CD4-positive, alpha-beta T cell treated with Interleukin-2 at 100 ng/mL for 4 hours (primary cell): ENCODE results near the gene FAM187B.
"Not testable (repeated sequence)": the region's sequence is repeated elsewhere in the genome, so short reads cannot be mapped to it uniquely, and the experiment has no call there.

Experiments
- DNase-seq: peaks from one replicate; pipeline ENCODE4 v3.0.0-alpha.2; 2020; ENCODE audit warnings: low spot score

The FAM187B gene

DNA sequence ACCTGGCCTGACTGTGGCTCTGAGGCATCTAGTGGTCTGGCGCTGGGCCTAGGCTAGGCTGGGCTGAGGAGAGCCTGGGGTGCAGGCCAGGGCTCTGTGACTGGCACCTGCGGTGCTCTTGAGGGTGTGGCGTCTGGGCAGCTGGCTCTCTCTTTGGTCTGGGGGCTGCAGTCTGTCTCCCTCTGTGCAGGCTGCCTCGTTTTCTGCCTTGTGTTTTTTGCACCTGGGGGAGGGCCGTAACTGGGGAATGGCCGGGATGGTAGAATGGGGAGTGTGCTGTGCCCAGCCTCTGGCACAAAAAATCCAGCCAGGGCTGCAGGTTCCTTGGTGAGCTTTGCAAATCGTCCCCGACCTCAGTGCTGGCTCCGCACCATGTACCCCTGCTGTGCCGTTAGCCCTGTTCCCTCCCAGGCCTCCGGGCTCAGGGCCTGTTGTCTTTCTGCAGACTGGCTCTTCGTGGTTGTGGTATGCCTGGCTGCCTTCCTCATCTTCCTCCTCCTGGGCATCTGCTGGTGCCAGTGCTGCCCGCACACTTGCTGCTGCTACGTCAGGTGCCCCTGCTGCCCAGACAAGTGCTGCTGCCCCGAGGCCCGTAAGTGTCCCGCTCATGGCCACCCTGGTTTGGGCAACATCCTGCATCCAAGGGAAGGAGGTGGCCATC is 33.7 kb upstream of the FAM187B start:
- no peak for DNase-seq

DNA sequence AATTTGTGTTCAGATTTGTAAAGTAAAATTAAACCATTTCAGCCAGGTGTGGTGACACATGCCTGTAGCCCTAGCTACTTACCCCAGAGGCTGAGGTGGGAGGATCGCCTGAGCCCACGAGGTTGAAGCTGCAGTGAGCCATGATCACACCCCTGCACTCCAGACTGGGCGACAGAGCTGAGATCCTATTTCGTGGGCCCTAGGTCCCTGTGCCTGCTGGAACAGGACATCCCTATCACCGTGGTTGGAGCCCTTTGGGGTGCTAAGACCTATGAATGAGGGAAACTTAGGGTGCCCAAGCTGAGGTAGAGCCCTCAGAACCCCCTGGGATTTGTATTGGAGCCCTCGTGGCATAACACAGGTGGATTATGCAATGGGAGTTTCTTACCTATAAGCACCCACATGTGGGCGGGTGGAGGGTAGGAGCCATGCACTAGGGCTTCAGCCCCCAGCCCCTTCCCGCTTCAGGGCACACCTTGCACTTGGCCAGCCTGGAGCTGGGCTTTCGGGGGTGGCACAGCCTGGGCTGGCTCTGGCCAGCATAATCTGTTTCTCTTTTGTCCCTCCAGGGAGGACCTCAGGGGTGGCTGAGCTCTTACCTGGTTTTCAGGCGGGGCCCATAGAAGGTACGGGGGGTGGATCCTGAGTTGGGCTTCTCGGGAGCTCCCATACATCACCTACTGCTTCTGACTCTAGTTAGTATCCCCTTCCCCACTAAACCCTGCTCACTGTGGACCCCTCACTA is 33.0 kb upstream of the FAM187B start:
- no peak for DNase-seq

DNA sequence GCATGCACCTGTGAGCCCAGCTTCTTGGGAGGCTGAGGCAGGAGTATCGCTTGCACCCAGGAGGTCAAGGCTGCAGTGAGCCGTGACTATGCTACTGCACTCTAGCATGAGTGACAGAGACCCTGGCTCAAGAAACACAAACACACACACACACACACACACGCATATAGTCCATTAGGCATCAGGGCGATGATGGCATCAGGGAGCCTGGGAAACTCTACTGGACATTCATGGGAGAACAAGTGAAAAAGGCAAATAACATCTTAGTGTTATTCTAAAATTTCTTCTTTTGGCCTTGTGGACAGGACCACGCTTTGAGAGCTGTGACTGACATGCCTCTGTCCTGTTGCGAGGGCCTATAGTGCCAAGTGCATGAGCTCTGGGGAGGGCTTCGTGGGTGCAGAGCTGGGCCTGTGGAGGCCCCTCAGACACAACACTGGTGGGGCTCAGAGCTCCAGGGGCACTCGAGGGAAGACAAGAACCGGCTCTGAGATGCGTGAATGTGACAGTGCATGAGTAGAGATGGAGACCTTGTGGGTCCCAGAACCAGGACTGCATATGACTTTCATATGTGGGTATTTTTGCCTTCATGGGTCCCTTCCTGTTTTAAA is 32.3 kb upstream of the FAM187B start:
- DNase-seq, result no peak

DNA sequence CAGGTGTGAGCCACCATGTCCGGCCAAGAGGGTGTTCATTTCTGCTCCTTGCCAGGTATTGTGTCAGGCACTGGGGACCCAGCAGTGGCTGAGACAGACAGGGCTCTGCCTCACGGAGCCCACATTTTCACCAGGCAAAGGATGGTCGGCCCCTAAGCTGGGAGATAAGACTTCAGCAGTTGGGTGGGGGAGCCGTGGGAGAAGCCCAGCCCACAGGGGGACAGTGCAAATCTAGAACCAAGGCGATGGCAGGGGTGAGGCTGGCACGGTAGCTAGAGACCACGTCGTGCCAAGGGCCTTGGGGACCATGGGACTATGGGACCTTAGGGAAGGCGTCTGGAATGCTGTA is 28.5 kb upstream of the FAM187B start:
- DNase-seq, result no peak

DNA sequence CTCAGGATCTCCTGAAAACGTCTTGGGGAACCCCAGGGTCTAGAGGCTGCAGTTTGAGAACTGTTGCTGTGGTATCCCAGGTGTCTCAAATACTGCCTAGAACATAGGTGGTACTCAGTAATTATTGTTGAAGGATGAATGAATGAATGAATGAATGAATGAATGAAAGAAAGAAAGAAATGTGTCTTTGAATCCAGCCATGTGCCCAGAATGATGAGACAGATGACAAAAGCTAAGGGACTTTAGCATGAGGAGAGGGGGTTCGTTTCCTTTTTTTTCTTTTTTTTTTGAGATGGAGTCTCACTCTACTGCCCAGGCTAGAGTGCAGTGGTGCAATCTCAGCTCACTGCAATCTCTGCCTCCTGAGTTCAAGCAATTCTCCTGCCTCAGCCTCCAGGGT is 28.0 kb upstream of the FAM187B start:
- no peak for DNase-seq

DNA sequence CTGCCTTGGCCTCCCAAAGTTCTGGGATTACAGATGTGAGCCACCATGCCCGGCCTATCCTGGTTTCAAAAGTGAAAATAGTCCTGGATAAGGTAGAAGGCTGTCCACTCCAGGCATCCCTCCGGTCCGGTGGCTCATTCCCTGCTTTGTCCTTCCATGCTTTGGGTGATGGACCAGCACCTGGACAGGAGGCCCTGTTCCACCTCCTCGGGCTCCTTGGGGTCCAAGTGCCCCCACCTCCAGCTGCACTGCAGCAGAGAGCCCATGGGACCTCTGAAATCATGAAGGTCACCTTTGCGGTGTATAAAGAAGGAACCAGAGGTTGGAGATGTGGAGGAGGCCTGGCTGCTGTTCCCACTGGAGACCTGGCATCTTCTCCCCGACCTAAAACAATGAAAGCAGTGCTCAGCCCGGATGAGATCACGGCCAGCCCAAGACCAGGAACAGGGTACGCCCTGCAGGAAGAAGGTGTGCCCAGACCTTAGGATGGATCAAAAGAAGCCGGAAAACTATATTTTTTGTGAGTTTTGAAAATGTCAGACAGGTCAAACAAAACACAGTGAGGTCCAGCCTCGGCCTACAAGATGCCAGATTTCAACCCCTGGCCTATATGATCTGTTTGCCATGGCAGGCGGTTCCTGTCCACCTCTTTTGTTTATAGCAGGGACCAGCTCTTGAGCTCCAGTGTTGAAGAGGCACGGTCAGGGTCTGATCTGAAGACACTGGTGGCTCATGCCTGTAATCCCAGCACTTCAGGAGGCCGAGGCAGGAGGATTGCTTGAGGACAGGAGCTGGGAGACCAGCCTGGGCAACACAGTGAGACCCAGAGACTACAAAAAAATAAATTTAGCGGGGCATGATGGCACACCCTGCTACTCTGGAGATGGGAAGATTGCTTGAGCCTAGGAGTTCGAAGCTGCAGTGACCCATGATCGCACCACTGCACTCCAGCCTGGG is 26.1 kb upstream of the FAM187B start:
- DNase-seq, result no peak

DNA sequence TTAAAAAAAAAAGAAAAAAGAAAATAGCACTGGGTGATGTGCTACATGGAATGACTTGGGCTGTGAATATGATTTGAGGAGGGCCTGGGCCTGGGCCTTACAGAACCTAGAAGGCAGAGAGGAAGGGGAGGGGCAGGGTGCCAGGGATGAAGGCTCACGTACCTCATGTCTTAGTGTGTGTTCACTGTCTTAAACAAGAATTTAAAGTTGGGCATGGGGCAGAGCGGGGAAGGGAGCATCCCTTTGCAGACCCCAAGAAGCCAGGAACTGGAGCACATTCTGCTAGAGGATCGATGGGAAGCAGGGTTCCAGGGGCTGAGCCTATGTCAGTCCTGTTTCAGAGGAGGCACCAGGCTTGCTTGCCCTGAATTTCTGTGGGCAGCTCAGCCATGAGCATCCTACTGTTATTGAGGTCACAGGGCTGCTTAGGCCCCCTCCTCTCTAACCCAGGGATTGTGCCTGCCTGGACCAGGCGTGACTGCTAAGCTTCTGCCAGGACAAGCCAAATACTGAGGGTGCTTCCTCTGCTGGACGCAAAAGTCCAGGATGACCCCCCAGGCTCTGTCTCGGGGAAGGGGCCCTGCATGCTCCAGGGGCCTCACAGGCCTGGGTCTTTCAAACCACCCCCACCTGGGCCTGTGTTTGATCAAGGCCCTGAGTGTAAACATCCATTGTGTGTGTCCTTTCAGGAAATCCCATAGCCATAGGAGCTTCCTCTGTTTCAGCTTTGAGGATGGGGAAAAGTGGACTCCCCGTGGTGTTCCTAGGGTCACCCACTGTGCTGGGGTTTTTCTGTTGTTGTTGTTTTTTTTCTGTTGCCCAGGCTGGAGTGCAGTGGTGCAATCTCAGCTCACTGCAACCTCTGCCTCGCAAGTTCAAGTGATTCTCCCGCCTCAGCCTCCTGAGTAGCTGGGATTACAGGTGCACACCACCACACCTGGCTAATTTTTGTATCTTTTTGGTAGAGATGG is 25.1 kb upstream of the FAM187B start:
- DNase-seq, result no peak

DNA sequence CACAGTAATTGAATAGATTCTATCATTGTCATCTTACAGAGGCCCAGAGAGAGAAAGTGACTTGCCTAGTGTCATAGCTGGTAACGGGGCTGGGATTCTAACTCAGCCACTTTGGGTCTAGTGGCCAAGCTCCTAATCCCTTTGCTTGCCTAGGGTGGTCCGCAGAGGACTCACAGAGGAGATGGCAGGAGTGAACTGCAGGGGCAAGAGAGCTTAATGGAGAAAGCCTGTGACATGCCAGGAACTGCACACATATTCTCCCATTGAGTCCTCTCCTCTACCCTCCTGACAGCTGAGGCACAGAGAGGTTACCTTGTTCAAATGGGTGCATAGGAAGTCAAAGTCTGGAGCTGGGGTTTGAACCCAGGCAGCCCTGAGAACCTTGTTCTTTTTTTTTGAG is 22.9 kb upstream of the FAM187B start:
- DNase-seq, result no peak

DNA sequence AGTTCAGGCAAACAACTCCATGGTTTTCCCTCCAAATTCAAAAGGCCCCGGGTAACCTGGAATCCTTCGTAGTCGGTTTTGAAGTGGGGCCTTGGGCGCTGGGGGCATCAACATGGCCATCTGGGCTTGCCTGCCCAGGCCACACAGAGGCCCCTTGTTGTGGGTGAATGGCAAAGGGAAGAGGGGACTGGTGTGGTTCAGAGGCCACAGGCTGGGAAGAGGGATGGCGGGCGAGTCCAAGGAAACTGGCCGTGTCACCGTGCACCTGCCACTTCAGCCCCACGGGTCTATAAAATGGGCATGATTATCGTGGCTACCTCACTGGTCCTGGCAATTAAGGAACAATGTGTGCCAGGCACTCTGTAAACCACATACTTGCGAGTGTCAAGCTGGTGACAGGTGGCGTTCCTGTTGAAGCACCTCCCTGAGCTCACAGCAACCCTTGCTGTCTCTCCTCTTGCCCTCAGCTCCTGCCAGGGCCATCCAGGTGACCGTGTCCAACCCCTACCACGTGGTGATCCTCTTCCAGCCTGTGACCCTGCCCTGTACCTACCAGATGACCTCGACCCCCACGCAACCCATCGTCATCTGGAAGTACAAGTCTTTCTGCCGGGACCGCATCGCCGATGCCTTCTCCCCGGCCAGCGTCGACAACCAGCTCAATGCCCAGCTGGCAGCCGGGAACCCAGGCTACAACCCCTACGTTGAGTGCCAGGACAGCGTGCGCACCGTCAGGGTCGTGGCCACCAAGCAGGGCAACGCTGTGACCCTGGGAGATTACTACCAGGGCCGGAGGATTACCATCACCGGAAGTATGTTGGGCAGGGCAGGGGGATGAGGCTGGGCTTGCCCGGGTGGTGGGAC is 21.5 kb upstream of the FAM187B start:
- DNase-seq, result no peak

DNA sequence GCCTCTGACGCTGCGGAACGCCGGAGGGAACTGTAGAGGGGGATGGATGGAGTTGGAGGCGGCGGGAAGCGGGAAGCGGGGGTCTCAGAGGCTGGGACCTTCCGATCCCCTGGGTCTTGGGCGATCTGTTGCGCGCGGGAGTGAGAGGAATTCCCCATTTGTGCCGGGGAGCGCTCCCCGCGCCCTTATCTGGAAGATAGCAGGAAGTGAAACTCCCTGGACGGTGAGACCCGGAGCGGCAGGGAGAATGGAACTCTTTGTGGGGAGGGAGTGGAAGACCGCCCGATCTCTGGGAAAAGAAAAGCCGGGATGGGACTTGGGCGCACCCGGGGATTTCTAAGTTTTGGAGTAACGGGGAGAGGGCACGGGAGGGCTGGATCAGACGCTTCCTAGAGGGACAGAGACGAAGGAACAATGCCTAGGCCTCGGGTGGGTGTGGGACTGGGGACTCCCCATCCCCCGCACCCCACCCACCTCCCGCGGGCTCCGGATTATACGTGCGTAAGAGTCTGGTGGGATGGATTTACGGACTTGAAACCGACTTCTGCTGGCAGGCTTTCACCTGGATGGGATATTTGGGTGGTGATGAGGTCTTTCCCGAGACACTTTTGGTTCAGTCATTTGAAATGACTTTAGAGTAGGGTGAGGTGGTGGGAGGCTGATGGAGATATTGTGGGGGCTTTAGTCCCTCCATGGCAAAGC is 20.8 kb upstream of the FAM187B start:
- DNase-seq, result no peak

DNA sequence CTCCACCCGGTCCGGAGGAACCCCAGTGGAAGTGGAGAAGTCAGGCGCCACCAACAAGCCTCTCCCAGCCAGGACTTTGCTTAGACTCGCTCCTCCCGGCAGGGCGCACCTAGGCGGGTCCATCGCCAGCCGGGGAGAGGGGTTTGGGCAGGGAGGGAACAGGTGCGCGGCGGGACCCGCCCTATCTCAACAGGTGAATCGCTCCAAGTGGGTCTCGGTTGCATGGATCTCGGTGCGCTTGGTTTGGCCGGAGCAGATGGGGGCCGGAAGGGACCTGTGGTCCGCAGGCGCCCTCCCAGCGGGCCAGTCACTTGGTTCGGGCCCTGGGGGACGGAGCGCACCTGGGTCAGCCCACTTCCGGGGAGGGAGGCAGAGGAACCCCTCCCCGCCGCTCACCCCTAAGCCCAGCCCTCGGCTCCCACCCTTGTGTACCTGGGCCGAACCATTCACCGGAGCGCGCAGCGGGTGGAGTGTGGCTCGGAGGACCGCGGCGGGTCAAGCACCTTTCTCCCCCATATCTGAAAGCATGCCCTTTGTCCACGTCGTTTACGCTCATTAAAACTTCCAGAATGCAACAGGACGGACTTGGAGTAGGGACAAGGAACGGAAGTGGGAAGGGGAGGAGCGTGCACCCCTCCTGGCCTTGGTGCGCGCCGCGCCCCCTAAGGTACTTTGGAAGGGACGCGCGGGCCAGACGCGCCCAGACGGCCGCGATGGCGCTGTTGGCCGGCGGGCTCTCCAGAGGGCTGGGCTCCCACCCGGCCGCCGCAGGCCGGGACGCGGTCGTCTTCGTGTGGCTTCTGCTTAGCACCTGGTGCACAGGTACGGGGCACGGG is 20.0 kb upstream of the FAM187B start, which contains the start of gene LSR:
TSS of gene LSR (plus strand) at position 693 of the 836 bp plus-strand sequence. CDS start at position 714, 21 bp downstream.
- DNase-seq, result peak; percentile 85

DNA sequence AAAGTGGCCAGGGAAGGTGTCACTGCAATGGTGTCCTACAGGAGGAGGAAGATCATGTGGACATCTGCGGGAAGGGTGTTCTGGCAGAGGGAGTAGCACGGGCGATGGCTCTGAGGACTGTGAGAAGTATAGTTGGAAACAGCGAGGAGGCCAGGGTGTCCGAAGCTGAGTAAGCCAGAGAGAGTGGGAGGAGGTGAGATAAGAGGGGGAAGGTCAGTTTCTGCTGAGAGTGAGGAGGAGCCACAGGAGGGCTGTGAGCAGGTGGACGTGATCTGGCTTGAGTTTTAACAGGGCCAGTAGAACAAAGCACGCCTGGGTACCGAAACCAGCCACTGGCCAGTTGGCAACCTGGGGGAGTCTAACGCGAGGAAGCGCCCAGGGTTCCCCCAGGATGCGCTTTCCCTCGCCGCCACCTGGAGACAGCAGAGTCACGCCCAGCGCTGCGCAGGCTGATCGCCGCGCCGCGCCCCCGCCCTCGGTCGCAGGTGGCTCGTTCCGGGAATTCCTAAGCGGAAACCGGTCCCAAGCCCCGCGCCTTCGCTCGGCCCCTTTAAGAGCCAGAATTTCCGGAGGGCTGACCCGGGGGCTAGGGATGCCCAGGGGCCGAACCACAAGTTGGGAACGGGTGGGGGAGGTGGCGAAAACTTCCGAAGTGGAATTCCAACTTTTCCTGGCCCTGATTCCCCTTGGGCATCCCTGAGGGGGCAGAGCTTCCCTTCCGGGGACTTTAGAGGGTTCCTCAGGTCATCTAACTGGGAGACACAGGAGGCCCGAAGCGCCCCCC is 19.2 kb upstream of the FAM187B start:
- DNase-seq, result peak; percentile 62

DNA sequence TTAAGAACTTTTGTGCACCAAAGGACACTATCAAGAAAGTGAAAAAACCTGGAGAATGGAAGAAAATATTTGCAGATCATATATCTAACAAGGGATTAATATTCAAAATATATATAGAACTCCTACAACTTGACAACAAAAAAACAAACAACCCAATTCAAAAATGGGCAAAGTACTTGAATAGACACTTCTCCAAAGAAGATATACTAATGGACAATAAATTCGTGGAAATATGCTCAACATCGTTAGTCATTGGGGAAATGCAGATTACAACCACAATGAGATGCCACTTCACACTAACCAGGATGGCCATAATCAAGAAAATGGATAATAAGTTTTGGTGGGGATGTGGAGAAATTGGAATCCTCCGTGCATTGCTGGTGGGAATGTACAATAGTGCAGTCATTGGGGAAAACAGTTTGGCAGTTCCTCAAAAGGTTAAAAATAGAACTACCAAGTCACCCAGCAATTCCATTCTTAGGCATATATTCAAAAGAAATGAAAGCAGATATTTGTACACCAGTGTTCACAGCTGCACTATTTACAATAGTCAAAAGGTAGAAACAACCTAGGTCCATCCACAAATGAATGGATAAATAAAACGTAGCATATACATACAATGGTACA is 18.0 kb upstream of the FAM187B start:
- no peak for DNase-seq

DNA sequence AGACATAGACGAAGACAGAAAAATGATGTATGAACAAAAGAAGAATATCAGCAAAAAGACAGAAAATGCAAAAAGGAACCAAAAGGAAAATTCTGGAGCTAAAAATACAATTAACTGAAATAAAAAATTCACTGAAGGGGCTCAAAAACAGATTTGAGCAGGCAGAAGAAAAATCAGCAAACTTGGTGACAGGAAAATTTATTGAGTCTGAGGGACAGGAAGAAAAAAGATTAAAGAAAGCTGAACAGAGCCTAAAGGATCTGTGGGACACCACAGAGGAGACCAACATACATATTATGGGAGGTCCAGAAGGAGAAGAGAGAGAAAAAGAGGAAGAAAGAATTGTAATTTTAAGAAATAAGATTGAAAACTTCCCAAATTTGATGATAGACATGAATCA is 12.9 kb upstream of the FAM187B start:
- no peak for DNase-seq

DNA sequence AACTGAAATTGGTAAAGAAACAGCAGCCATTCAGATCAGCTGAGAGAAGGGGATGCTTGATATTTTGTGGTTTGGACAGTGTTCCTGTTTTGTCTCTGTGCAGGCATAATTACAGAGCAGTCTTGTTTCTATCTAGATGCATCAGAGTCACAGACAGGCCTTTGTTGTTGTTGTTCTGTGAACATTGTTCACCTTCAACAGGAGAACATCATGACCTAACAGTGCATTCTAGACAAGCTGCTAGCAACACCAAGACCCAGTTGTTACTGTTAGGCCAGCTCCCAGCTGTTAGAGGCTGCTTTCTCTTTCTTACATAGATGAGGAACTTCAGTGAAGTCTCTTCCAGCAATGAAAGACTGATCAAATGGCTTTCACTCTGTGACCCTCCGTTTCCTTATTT is 11.8 kb upstream of the FAM187B start:
- peak; percentile 74 for DNase-seq

DNA sequence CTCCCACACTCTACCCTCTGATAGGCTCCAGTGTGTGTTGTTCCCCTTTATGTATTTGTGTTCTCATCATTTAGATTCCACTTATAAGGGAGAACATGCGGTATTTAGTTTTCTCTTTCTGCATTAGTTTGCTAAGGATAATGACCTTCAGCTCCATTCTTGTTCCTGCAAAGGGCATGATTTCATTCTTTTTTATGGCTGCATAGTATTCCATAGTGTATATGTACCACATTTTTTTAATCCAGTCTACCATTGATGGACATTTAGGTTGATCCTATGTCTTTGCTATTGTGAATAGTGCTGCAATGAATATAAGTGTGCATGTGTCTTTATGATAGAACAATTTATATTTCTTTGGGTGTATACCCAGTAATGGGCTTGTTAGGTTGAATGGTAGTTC is 11.1 kb upstream of the FAM187B start:
- not testable (repeated sequence) for DNase-seq
